SH-SY5Y (cell line): Measurements from ENCODE around the gene HOXB9.

ENCODE experiments used
- GATA2 ChIP-seq: IDR thresholded peaks from 2 replicates; pipeline ENCODE4 v1.6.1; 2011; ENCODE audit warnings: mild to moderate bottlenecking, low read depth, low read length
- GATA3 ChIP-seq: IDR thresholded peaks from 2 replicates; pipeline ENCODE4 v1.6.1; 2011; ENCODE audit warnings: low read depth, mild to moderate bottlenecking, low read length, moderate library complexity

GRCh38 chr17:48655913-48656312 is 29.8 kb upstream of the HOXB9 start:
- TF ChIP-seq GATA3: no peak
- no peak for TF ChIP-seq GATA2
